Measurements from ENCODE around the gene FAM228B.
"Not testable (repeated sequence)": the region's sequence is repeated elsewhere in the genome, so short reads cannot be mapped to it uniquely, and the experiment has no call there.

The FAM228B gene

GRCh38 chr2:24086241-24086640 lies 37.0 kb upstream of the FAM228B start:
- Histone ChIP-seq H3K4me1 (ENCODE audit: insufficient read depth, low read length) (no peaks in the 10 kb centered on the region), H3K9ac (ENCODE audit: low read depth, low read length) (no peak overlapping the region), H3K9me3 (ENCODE audit: control insufficient read depth, insufficient read depth, low read length) (no peaks in the 10 kb centered on the region), H3K36me3 (ENCODE audit: insufficient read depth, low read length) (peaks cover 8% of the 10 kb centered on the region)

GRCh38 chr2:24087032-24087431 lies 36.2 kb upstream of the FAM228B start:
- H3K9me3 ChIP-seq (ENCODE audit: control insufficient read depth, insufficient read depth, low read length): no peaks in the 10 kb centered on the region
- H3K36me3 ChIP-seq (ENCODE audit: insufficient read depth, low read length): peaks cover 8% of the 10 kb centered on the region
- no peak overlapping the region for H3K9ac ChIP-seq (ENCODE audit: low read depth, low read length)
- H3K4me1 ChIP-seq (ENCODE audit: insufficient read depth, low read length): no peaks in the 10 kb centered on the region

- no peaks in the 10 kb centered on the region for H3K9me3 ChIP-seq (ENCODE audit: control insufficient read depth, insufficient read depth, low read length)
- no peak overlapping the region for H3K9ac ChIP-seq (ENCODE audit: low read depth, low read length)
- no peaks in the 10 kb centered on the region for H3K4me1 ChIP-seq (ENCODE audit: insufficient read depth, low read length)
- H3K36me3 ChIP-seq (ENCODE audit: insufficient read depth, low read length): no peaks in the 10 kb centered on the region
These were observed 34.4 kb upstream of the FAM228B start for GRCh38 chr2:24088821-24089359.

GRCh38 chr2:24093270-24093669 lies 30.0 kb upstream of the FAM228B start:
- not testable (repeated sequence) for H3K9ac ChIP-seq (ENCODE audit: low read depth, low read length); H3K36me3 ChIP-seq (ENCODE audit: insufficient read depth, low read length); H3K4me1 ChIP-seq (ENCODE audit: insufficient read depth, low read length); H3K9me3 ChIP-seq (ENCODE audit: control insufficient read depth, insufficient read depth, low read length)

GRCh38 chr2:24095171-24095677 lies 28.0 kb upstream of the FAM228B start:
- peak overlapping the region; percentile 20; the same call in 1 of the 2 replicates for H3K9ac ChIP-seq (ENCODE audit: low read depth, low read length)
- H3K36me3 ChIP-seq (ENCODE audit: insufficient read depth, low read length); H3K9me3 ChIP-seq (ENCODE audit: control insufficient read depth, insufficient read depth, low read length); H3K4me1 ChIP-seq (ENCODE audit: insufficient read depth, low read length): not testable (repeated sequence)

- not testable (repeated sequence) for H3K36me3 ChIP-seq (ENCODE audit: insufficient read depth, low read length); H3K9me3 ChIP-seq (ENCODE audit: control insufficient read depth, insufficient read depth, low read length); H3K9ac ChIP-seq (ENCODE audit: low read depth, low read length); H3K4me1 ChIP-seq (ENCODE audit: insufficient read depth, low read length)
These were observed 22.5 kb upstream of the FAM228B start for GRCh38 chr2:24100732-24101131.

- H3K9ac ChIP-seq (ENCODE audit: low read depth, low read length): no peak overlapping the region
- H3K36me3 ChIP-seq (ENCODE audit: insufficient read depth, low read length): no peaks in the 10 kb centered on the region
- no peaks in the 10 kb centered on the region; the same call in 1 of the 2 replicates for H3K9me3 ChIP-seq (ENCODE audit: control insufficient read depth, insufficient read depth, low read length)
- H3K4me1 ChIP-seq (ENCODE audit: insufficient read depth, low read length): no peaks in the 10 kb centered on the region
These were observed 21.3 kb upstream of the FAM228B start for GRCh38 chr2:24101992-24102391.

GRCh38 chr2:24102677-24103076 lies 20.6 kb upstream of the FAM228B start:
- Histone ChIP-seq H3K9me3 (ENCODE audit: control insufficient read depth, insufficient read depth, low read length) (no peaks in the 10 kb centered on the region; the same call in 1 of the 2 replicates), H3K4me1 (ENCODE audit: insufficient read depth, low read length) (no peaks in the 10 kb centered on the region), H3K9ac (ENCODE audit: low read depth, low read length) (no peak overlapping the region), H3K36me3 (ENCODE audit: insufficient read depth, low read length) (no peaks in the 10 kb centered on the region)

- Histone ChIP-seq H3K9me3 (ENCODE audit: control insufficient read depth, insufficient read depth, low read length) (no peaks in the 10 kb centered on the region; the same call in 1 of the 2 replicates), H3K36me3 (ENCODE audit: insufficient read depth, low read length) (no peaks in the 10 kb centered on the region), H3K9ac (ENCODE audit: low read depth, low read length) (no peak overlapping the region), H3K4me1 (ENCODE audit: insufficient read depth, low read length) (no peaks in the 10 kb centered on the region)
These were observed 19.1 kb upstream of the FAM228B start for GRCh38 chr2:24104110-24104650.

- Histone ChIP-seq H3K9me3 (ENCODE audit: control insufficient read depth, insufficient read depth, low read length) (no peaks in the 10 kb centered on the region; the same call in 1 of the 2 replicates), H3K36me3 (ENCODE audit: insufficient read depth, low read length) (no peaks in the 10 kb centered on the region), H3K9ac (ENCODE audit: low read depth, low read length) (no peak overlapping the region), H3K4me1 (ENCODE audit: insufficient read depth, low read length) (no peaks in the 10 kb centered on the region)
These were observed 18.4 kb upstream of the FAM228B start for GRCh38 chr2:24104906-24105305.

- no peaks in the 10 kb centered on the region; the same call in 1 of the 2 replicates for H3K9me3 ChIP-seq (ENCODE audit: control insufficient read depth, insufficient read depth, low read length)
- H3K9ac ChIP-seq (ENCODE audit: low read depth, low read length): no peak overlapping the region
- no peaks in the 10 kb centered on the region for H3K4me1 ChIP-seq (ENCODE audit: insufficient read depth, low read length)
- H3K36me3 ChIP-seq (ENCODE audit: insufficient read depth, low read length): no peaks in the 10 kb centered on the region
These were observed 17.5 kb upstream of the FAM228B start for GRCh38 chr2:24105816-24106215.

- Histone ChIP-seq H3K9me3 (ENCODE audit: control insufficient read depth, insufficient read depth, low read length) (no peaks in the 10 kb centered on the region; the same call in 1 of the 2 replicates), H3K36me3 (ENCODE audit: insufficient read depth, low read length) (no peaks in the 10 kb centered on the region), H3K9ac (ENCODE audit: low read depth, low read length) (no peak overlapping the region), H3K4me1 (ENCODE audit: insufficient read depth, low read length) (no peaks in the 10 kb centered on the region)
These were observed 16.5 kb upstream of the FAM228B start for GRCh38 chr2:24106786-24107185.

GRCh38 chr2:24107336-24107735 lies 15.9 kb upstream of the FAM228B start:
- H3K36me3 ChIP-seq (ENCODE audit: insufficient read depth, low read length): no peaks in the 10 kb centered on the region
- no peaks in the 10 kb centered on the region for H3K4me1 ChIP-seq (ENCODE audit: insufficient read depth, low read length)
- no peaks in the 10 kb centered on the region; the same call in 1 of the 2 replicates for H3K9me3 ChIP-seq (ENCODE audit: control insufficient read depth, insufficient read depth, low read length)
- no peak overlapping the region for H3K9ac ChIP-seq (ENCODE audit: low read depth, low read length)

- H3K9ac ChIP-seq (ENCODE audit: low read depth, low read length); H3K4me1 ChIP-seq (ENCODE audit: insufficient read depth, low read length); H3K36me3 ChIP-seq (ENCODE audit: insufficient read depth, low read length); H3K9me3 ChIP-seq (ENCODE audit: control insufficient read depth, insufficient read depth, low read length): not testable (repeated sequence)
These were observed 13.8 kb upstream of the FAM228B start for GRCh38 chr2:24109431-24109830.

- H3K36me3 ChIP-seq (ENCODE audit: insufficient read depth, low read length): no peaks in the 10 kb centered on the region
- H3K4me1 ChIP-seq (ENCODE audit: insufficient read depth, low read length): no peaks in the 10 kb centered on the region
- H3K9ac ChIP-seq (ENCODE audit: low read depth, low read length): no peak overlapping the region
- H3K9me3 ChIP-seq (ENCODE audit: control insufficient read depth, insufficient read depth, low read length): no peaks in the 10 kb centered on the region; the same call in 1 of the 2 replicates
These were observed 12.5 kb upstream of the FAM228B start for GRCh38 chr2:24110660-24111303.

Data from ES-I3 (cell line).